Activated CD4-positive, alpha-beta T cell treated with anti-CD3 and anti-CD28 coated beads for 36 hours (primary cell): ENCODE measurements around the gene TCP11L2. TPM values are rescaled to one million over a fixed set of nuclear protein-coding genes. Genes with fewer than 3 reads are reported as not detected.

ENCODE experiments used
- ATAC-seq: fragments of 200-7000 bp; cut with Tn5 transposase; one replicate; pipeline ENCODE4 v1.10.0; 2021; ENCODE audit warnings: mild to moderate bottlenecking, moderate library complexity
- CTCF ChIA-PET: fragments of 350-600 bp; sonication (Branson Sonifier 250); formaldehyde crosslinking; loops from one replicate; lab custom pipeline; 2021; ENCODE audit warnings: antibody characterized with exemption; lab: Charles Lee
- POLR2A ChIA-PET: fragments of 350-600 bp; sonication (Branson Sonifier 250); formaldehyde crosslinking; loops from one replicate; lab custom pipeline; 2021; ENCODE audit warnings: antibody characterized with exemption, inconsistent platforms; lab: Charles Lee
- DNase-seq: peaks from one replicate; pipeline ENCODE4 v3.0.0-alpha.2; 2020
- H3K27ac Mint-ChIP-seq: one replicate; pipeline ENCODE4 v1.8.0; 2021; ENCODE audit warnings: mixed read lengths
- H3K27me3 Mint-ChIP-seq: one replicate; pipeline ENCODE4 v1.8.0; 2021; ENCODE audit warnings: mixed read lengths
- H3K36me3 Mint-ChIP-seq: one replicate; pipeline ENCODE4 v1.8.0; 2021; ENCODE audit warnings: low read depth, mixed read lengths
- H3K4me1 Mint-ChIP-seq: one replicate; pipeline ENCODE4 v1.8.0; 2021; ENCODE audit warnings: mixed read lengths
- H3K4me3 Mint-ChIP-seq: one replicate; pipeline ENCODE4 v1.8.0; 2021; ENCODE audit warnings: mild to moderate bottlenecking, moderate library complexity, mixed read lengths
- H3K9me3 Mint-ChIP-seq: one replicate; pipeline ENCODE4 v1.8.0; 2021; ENCODE audit warnings: low read depth, mixed read lengths
- intact Hi-C, 2 experiments: fragments of 100-400 bp; cut with DNase I in 1 of 2; cut with micrococcal nuclease in 1 of 2; formaldehyde crosslinking; loops; one replicate each; pipeline versions ENCODE4 v1.14.2 to v1.15.1; 2022 to 2024; cut with DNase I, micrococcal nuclease
- total RNA-seq, 2 experiments: library from RNA; stranded (reverse); gene quantifications; one replicate each; pipeline ENCODE4 v1.2.3, GENCODE V29; 2021

TCP11L2 gene
- total RNA-seq, 2 experiments from 2014 or later: 8.6 to 11.8 TPM

- CTCF ChIA-PET: interaction anchor here (0.7 to 1.9 kb wide), 5 partner anchors 11 to 851 kb away, joined by 3 to 6 read pairs (median 3); no protein-coding TSS in a partner anchor
- Mint-ChIP-seq H3K27me3 (no peaks in the 10 kb centered on the region), H3K27ac (no peak overlapping the region), H3K4me1 (peaks cover 4% of the 10 kb centered on the region), H3K9me3 (no peaks in the 10 kb centered on the region), H3K36me3 (no peaks in the 10 kb centered on the region), H3K4me3 (no peak overlapping the region)
- ATAC-seq: no peak
- intact Hi-C loops: no loop called here
- POLR2A ChIA-PET: interaction anchor here (0.7 kb wide), 1 partner anchor 10 kb away, joined by 3 read pairs; no protein-coding TSS in a partner anchor
- DNase-seq: no peak
Measured at GRCh38 chr12:106271575-106272505, 30.7 kb upstream of the TCP11L2 start.

- Mint-ChIP-seq H3K9me3 (no peaks in the 10 kb centered on the region), H3K4me1 (no peaks in the 10 kb centered on the region), H3K4me3 (no peak overlapping the region), H3K27me3 (no peaks in the 10 kb centered on the region), H3K36me3 (no peaks in the 10 kb centered on the region), H3K27ac (no peak overlapping the region)
- ChIA-PET CTCF (interaction anchor here (1.9 kb wide), 1 partner anchor 50 kb away, joined by 5 read pairs; no protein-coding TSS in a partner anchor), POLR2A (no interaction called here)
- intact Hi-C loops: no loop called here
- no peak for ATAC-seq
- no peak for DNase-seq
Measured at GRCh38 chr12:106273491-106273890, 29.0 kb upstream of the TCP11L2 start.

GRCh38 chr12:106274012-106274411 lies 28.5 kb upstream of the TCP11L2 start:
- ChIA-PET POLR2A (no interaction called here), CTCF (no interaction called here)
- H3K4me3 Mint-ChIP-seq: no peak overlapping the region
- DNase-seq: no peak
- H3K4me1 Mint-ChIP-seq: no peaks in the 10 kb centered on the region
- H3K9me3 Mint-ChIP-seq: no peaks in the 10 kb centered on the region
- H3K27me3 Mint-ChIP-seq: no peaks in the 10 kb centered on the region
- no peak for ATAC-seq
- intact Hi-C loops: no loop called here
- H3K27ac Mint-ChIP-seq: no peak overlapping the region
- H3K36me3 Mint-ChIP-seq: no peaks in the 10 kb centered on the region

GRCh38 chr12:106274575-106275121 lies 27.9 kb upstream of the TCP11L2 start:
- Mint-ChIP-seq H3K4me3 (no peak overlapping the region), H3K27ac (no peak overlapping the region), H3K9me3 (no peaks in the 10 kb centered on the region), H3K27me3 (no peaks in the 10 kb centered on the region), H3K36me3 (no peaks in the 10 kb centered on the region), H3K4me1 (no peaks in the 10 kb centered on the region)
- ChIA-PET POLR2A (no interaction called here), CTCF (interaction anchor here (2.1 kb wide), 1 partner anchor 46 kb away, joined by 7 read pairs; no protein-coding TSS in a partner anchor)
- ATAC-seq: no peak
- no peak for DNase-seq
- intact Hi-C loops: no loop called here

GRCh38 chr12:106275458-106275857 lies 27.1 kb upstream of the TCP11L2 start:
- CTCF ChIA-PET: interaction anchor here (2.1 kb wide), 1 partner anchor 47 kb away, joined by 7 read pairs; no protein-coding TSS in a partner anchor

GRCh38 chr12:106276032-106276740 lies 26.3 kb upstream of the TCP11L2 start:
- intact Hi-C loops: no loop called here
- Mint-ChIP-seq H3K4me3 (no peak overlapping the region), H3K36me3 (no peaks in the 10 kb centered on the region), H3K9me3 (no peaks in the 10 kb centered on the region), H3K27me3 (no peaks in the 10 kb centered on the region), H3K27ac (no peak overlapping the region), H3K4me1 (no peaks in the 10 kb centered on the region)
- ATAC-seq (no peak), DNase-seq (no peak)
- POLR2A ChIA-PET: no interaction called here
- CTCF ChIA-PET: interaction anchor here (0.6 to 2.1 kb wide), 2 partner anchors 21 to 48 kb away, joined by 3 to 7 read pairs; no protein-coding TSS in a partner anchor

More at GRCh38 chr12:106275458-106275857, 27.1 kb upstream of the TCP11L2 start:
- no peaks in the 10 kb centered on the region for H3K36me3 Mint-ChIP-seq
- no peaks in the 10 kb centered on the region for H3K9me3 Mint-ChIP-seq
- H3K4me3 Mint-ChIP-seq: no peak overlapping the region
- intact Hi-C loops: no loop called here
- POLR2A ChIA-PET: no interaction called here
- ATAC-seq (no peak), DNase-seq (no peak)
- H3K27ac Mint-ChIP-seq: no peak overlapping the region
- H3K27me3 Mint-ChIP-seq: no peaks in the 10 kb centered on the region
- no peaks in the 10 kb centered on the region for H3K4me1 Mint-ChIP-seq

- H3K36me3 Mint-ChIP-seq: peaks cover 3% of the 10 kb centered on the region
- H3K4me3 Mint-ChIP-seq: no peak overlapping the region
- H3K27ac Mint-ChIP-seq: no peak overlapping the region
- peaks cover 1% of the 10 kb centered on the region for H3K27me3 Mint-ChIP-seq
- peaks cover 7% of the 10 kb centered on the region for H3K9me3 Mint-ChIP-seq
- ATAC-seq (no peak), DNase-seq (no peak)
- intact Hi-C loops: loop anchor here (5.0 kb wide), 1 partner anchor 858 kb away; no protein-coding TSS in a partner anchor
- ChIA-PET POLR2A (no interaction called here), CTCF (interaction anchor here (0.7 to 3.3 kb wide), 5 partner anchors 44 to 77 kb away, joined by 3 to 33 read pairs (median 4); partner anchors contain the start of gene POLR3B)
- peaks cover 7% of the 10 kb centered on the region for H3K4me1 Mint-ChIP-seq
Measured at GRCh38 chr12:106280106-106280505, 22.4 kb upstream of the TCP11L2 start.

- CTCF ChIA-PET: interaction anchor here (0.8 to 5.1 kb wide), 11 partner anchors 10 to 60 kb away, joined by 4 to 85 read pairs (median 8); no protein-coding TSS in a partner anchor
- Mint-ChIP-seq H3K36me3 (peaks cover 3% of the 10 kb centered on the region), H3K4me3 (no peak overlapping the region), H3K9me3 (peaks cover 7% of the 10 kb centered on the region), H3K27me3 (peaks cover 1% of the 10 kb centered on the region), H3K4me1 (peaks cover 7% of the 10 kb centered on the region), H3K27ac (no peak overlapping the region)
- DNase-seq: no peak
- intact Hi-C loops: loop anchor here (5.0 kb wide), 1 partner anchor 859 kb away; no protein-coding TSS in a partner anchor
- ATAC-seq: no peak
- POLR2A ChIA-PET: no interaction called here
Measured at GRCh38 chr12:106281056-106281782, 21.3 kb upstream of the TCP11L2 start.

GRCh38 chr12:106281804-106282203 lies 20.7 kb upstream of the TCP11L2 start:
- H3K36me3 Mint-ChIP-seq: peaks cover 3% of the 10 kb centered on the region
- H3K4me3 Mint-ChIP-seq: no peak overlapping the region
- no peak overlapping the region for H3K27ac Mint-ChIP-seq
- ChIA-PET CTCF (interaction anchor here (0.8 to 5.1 kb wide), 12 partner anchors 11 to 60 kb away, joined by 3 to 85 read pairs (median 6); no protein-coding TSS in a partner anchor), POLR2A (interaction anchor here (0.6 to 1.0 kb wide), 2 partner anchors 10 to 13 kb away, joined by 3 read pairs; no protein-coding TSS in a partner anchor)
- peaks cover 7% of the 10 kb centered on the region for H3K9me3 Mint-ChIP-seq
- ATAC-seq: no peak
- DNase-seq: no peak
- peaks cover 1% of the 10 kb centered on the region for H3K27me3 Mint-ChIP-seq
- intact Hi-C loops: loop anchor here (1.0 to 5.0 kb wide), 4 partner anchors 33 to 860 kb away; partner anchors contain the start of gene CKAP4 (in 2 of the 2)
- H3K4me1 Mint-ChIP-seq: peaks cover 7% of the 10 kb centered on the region

- peaks cover 3% of the 10 kb centered on the region for H3K36me3 Mint-ChIP-seq
- peak; percentile 72 for DNase-seq
- peaks cover 7% of the 10 kb centered on the region for H3K9me3 Mint-ChIP-seq
- intact Hi-C loops: loop anchor here (1.0 to 5.0 kb wide), 4 partner anchors 34 to 860 kb away; partner anchors contain the start of gene CKAP4 (in 2 of the 2)
- no peak overlapping the region for H3K4me3 Mint-ChIP-seq
- ChIA-PET POLR2A (interaction anchor here (0.6 to 1.0 kb wide), 3 partner anchors 10 to 703 kb away, joined by 3 to 4 read pairs (median 3); no protein-coding TSS in a partner anchor), CTCF (interaction anchor here (0.5 to 5.1 kb wide), 20 partner anchors 11 to 65 kb away, joined by 3 to 85 read pairs (median 4); no protein-coding TSS in a partner anchor)
- H3K27ac Mint-ChIP-seq: no peak overlapping the region
- H3K4me1 Mint-ChIP-seq: peaks cover 11% of the 10 kb centered on the region
- ATAC-seq: peak; percentile 83
- H3K27me3 Mint-ChIP-seq: peaks cover 1% of the 10 kb centered on the region
Measured at GRCh38 chr12:106282457-106283097, 20.0 kb upstream of the TCP11L2 start.
